CD4-positive, alpha-beta memory T cell (primary cell): ENCODE data around the gene TESK2. TPM values are rescaled to one million over a fixed set of nuclear protein-coding genes. Genes with fewer than 3 reads are reported as not detected.

Experiments used
- CTCF ChIA-PET: fragments of 350-600 bp; sonication (Branson Sonifier 250); formaldehyde crosslinking; loops from one replicate; lab custom pipeline; 2021; ENCODE audit warnings: inconsistent platforms; ENCODE audit not compliant: partially characterized antibody; lab: Charles Lee
- POLR2A ChIA-PET: fragments of 350-600 bp; sonication (Branson Sonifier 250); formaldehyde crosslinking; loops from one replicate; lab custom pipeline; 2021; ENCODE audit not compliant: partially characterized antibody; lab: Charles Lee
- DNase-seq, 5 donors: peaks; one replicate each; pipeline versions ENCODE4 v3.0.0 to v3.0.0-alpha.2; 2020 to 2022; ENCODE audit warnings: mixed read lengths in 1 of 5
- H3K27ac ChIP-seq: one replicate; pipeline ENCODE4 v1.7.0; 2013; ENCODE audit warnings: low read depth, low read length
- H3K27me3 ChIP-seq: 2 replicates; pipeline ENCODE4 v1.7.0; 2013; ENCODE audit warnings: mild to moderate bottlenecking, low read length, moderate library complexity; ENCODE audit not compliant: insufficient read depth
- H3K36me3 ChIP-seq: 2 replicates; pipeline ENCODE4 v1.7.0; 2013; ENCODE audit warnings: mild to moderate bottlenecking, low read length, moderate library complexity; ENCODE audit not compliant: insufficient read depth
- H3K4me1 ChIP-seq: 2 replicates; pipeline ENCODE4 v1.7.0; 2013; ENCODE audit warnings: mild to moderate bottlenecking, low read length, moderate library complexity; ENCODE audit not compliant: insufficient read depth
- H3K4me3 ChIP-seq, 2 donors: one replicate each; pipeline ENCODE4 v1.7.0; 2013; ENCODE audit warnings: low read length in 2 of 2, mild to moderate bottlenecking in 1 of 2
- H3K9me3 ChIP-seq, 2 donors: one replicate each; pipeline ENCODE4 v1.7.0; 2013; ENCODE audit warnings: low read length in 2 of 2, control low read depth in 1 of 2; ENCODE audit not compliant: control insufficient read depth in 1 of 2
- H3K27ac Mint-ChIP-seq, 7 donors: one replicate each; pipeline ENCODE4 v1.8.0; 2020 to 2021; ENCODE audit warnings: mixed read lengths in 7 of 7, mild to moderate bottlenecking in 6 of 7, inconsistent platforms in 3 of 7, moderate library complexity in 3 of 7
- H3K27me3 Mint-ChIP-seq, 2 donors: one replicate each; pipeline ENCODE4 v1.8.0; 2020 to 2021; ENCODE audit warnings: mixed read lengths in 2 of 2
- H3K36me3 Mint-ChIP-seq, 2 donors: one replicate each; pipeline ENCODE4 v1.8.0; 2020 to 2021; ENCODE audit warnings: mixed read lengths in 2 of 2, inconsistent platforms in 1 of 2, mild to moderate bottlenecking in 1 of 2
- H3K4me1 Mint-ChIP-seq, 4 donors: one replicate each; pipeline ENCODE4 v1.8.0; 2020 to 2021; ENCODE audit warnings: mixed read lengths in 4 of 4, mild to moderate bottlenecking in 1 of 4
- H3K4me3 Mint-ChIP-seq, 8 donors: one replicate each; pipeline ENCODE4 v1.8.0; 2020 to 2021; ENCODE audit warnings: mixed read lengths in 8 of 8, mild to moderate bottlenecking in 7 of 8, moderate library complexity in 6 of 8, inconsistent platforms in 3 of 8
- H3K9me3 Mint-ChIP-seq, 8 donors: one replicate each; pipeline ENCODE4 v1.8.0; 2020 to 2021; ENCODE audit warnings: mixed read lengths in 8 of 8, mild to moderate bottlenecking in 5 of 8, inconsistent platforms in 3 of 8, moderate library complexity in 1 of 8
- intact Hi-C: fragments of 100-400 bp; cut with micrococcal nuclease; formaldehyde crosslinking; loops from one replicate; pipeline ENCODE4 v1.15.1; 2023
- polyA plus RNA-seq, 2 donors: library from polyadenylated mRNA; unstranded; fragments of 300-500 nt; fragmentation: Illumina TruSeq; gene quantifications; one replicate each; pipeline ENCODE4 v1.2.3, GENCODE V29; 2021
- total RNA-seq, 2 experiments: library from RNA; stranded (reverse); gene quantifications; one replicate each; pipeline ENCODE4 v1.2.3, GENCODE V29; 2021

Gene TESK2, protein sequence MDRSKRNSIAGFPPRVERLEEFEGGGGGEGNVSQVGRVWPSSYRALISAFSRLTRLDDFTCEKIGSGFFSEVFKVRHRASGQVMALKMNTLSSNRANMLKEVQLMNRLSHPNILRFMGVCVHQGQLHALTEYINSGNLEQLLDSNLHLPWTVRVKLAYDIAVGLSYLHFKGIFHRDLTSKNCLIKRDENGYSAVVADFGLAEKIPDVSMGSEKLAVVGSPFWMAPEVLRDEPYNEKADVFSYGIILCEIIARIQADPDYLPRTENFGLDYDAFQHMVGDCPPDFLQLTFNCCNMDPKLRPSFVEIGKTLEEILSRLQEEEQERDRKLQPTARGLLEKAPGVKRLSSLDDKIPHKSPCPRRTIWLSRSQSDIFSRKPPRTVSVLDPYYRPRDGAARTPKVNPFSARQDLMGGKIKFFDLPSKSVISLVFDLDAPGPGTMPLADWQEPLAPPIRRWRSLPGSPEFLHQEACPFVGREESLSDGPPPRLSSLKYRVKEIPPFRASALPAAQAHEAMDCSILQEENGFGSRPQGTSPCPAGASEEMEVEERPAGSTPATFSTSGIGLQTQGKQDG
- 1 to 10 TPM; 7.5 to 7.7 TPM for total RNA-seq
- 1 to 10 TPM; 4.5 to 4.9 TPM for polyA plus RNA-seq

GRCh38 chr1:45490626-45491486 is at the start of gene TESK2:
TSS of gene TESK2 (minus strand) at chr1:45491163. CDS start at chr1:45457785, 33,378 bp downstream.
- peaks cover 22% of the 10 kb centered on the region for H3K4me1 ChIP-seq
- H3K36me3 Mint-ChIP-seq: peaks cover 0 to under 1% of the 10 kb centered on the region in 2 donors
- no peaks in the 10 kb centered on the region for H3K9me3 Mint-ChIP-seq
- peak within 1 kb of the TSS; percentile 68 for H3K27ac ChIP-seq
- CTCF ChIA-PET: interaction anchor here (0.6 to 8.7 kb wide), 15 partner anchors 10 to 775 kb away, joined by 3 to 159 read pairs (median 25); partner anchors contain the start of genes CCDC163, EIF2B3, HECTD3 and MMACHC
- no peak within 1 kb of the TSS for H3K4me3 Mint-ChIP-seq
- H3K27ac Mint-ChIP-seq: no peak within 1 kb of the TSS
- DNase-seq: peak; percentile 97 to 100 (median 99)
- no peaks in the 10 kb centered on the region for H3K27me3 Mint-ChIP-seq
- H3K4me1 Mint-ChIP-seq: peaks cover 5 to 13% (median 10%) of the 10 kb centered on the region in 4 donors
- intact Hi-C loops: loop anchor here (1.0 to 10.0 kb wide), 8 partner anchors 9 to 759 kb away; partner anchors contain the start of genes BEST4, CCDC163, EIF2B3 and MMACHC
- H3K4me3 ChIP-seq: peak within 1 kb of the TSS; percentile 71 to 79
- no peaks in the 10 kb centered on the region for H3K9me3 ChIP-seq
- no peaks in the 10 kb centered on the region for H3K36me3 ChIP-seq
- no peaks in the 10 kb centered on the region for H3K27me3 ChIP-seq
- POLR2A ChIA-PET: interaction anchor here (0.8 to 6.6 kb wide), 21 partner anchors 10 to 769 kb away, joined by 3 to 53 read pairs (median 5); partner anchors contain the start of genes AKR1A1, CCDC163, EIF2B3 and GPBP1L1

DNA sequence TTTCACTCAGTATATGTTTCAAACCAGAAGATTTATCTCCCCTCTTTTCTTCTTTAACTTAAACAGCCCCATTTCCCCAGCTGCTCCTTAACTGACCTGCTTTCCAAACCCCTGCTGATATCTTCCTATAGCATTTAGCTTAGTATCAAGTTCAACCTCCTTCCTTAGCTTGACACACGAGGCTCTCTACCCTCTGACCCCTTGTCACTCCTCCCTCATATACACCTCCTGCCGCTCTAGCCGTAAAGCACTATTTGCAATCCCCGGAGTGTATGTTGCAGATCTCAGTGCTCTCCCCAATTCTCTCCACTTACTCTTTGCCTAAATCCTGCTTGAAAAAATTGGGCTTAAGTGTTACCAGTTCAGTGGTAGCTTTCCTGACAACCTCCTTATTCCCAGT is 45.9 kb upstream of the TESK2 start:
- no peaks in the 10 kb centered on the region for H3K27me3 Mint-ChIP-seq
- intact Hi-C loops: no loop called here
- H3K36me3 Mint-ChIP-seq: no peaks in the 10 kb centered on the region
- peak overlapping the region in 1 of 7 donors; percentile 68 for H3K27ac Mint-ChIP-seq
- H3K4me3 Mint-ChIP-seq: no peak overlapping the region
- H3K4me1 ChIP-seq: no peaks in the 10 kb centered on the region
- no peaks in the 10 kb centered on the region for H3K27me3 ChIP-seq
- no peak for DNase-seq
- peaks cover 0 to 4% (median 0%) of the 10 kb centered on the region in 4 donors for H3K4me1 Mint-ChIP-seq
- no peaks in the 10 kb centered on the region for H3K9me3 ChIP-seq
- CTCF ChIA-PET: interaction anchor here (0.7 to 1.2 kb wide), 2 partner anchors 32 to 90 kb away, joined by 3 read pairs; no protein-coding TSS in a partner anchor
- POLR2A ChIA-PET: interaction anchor here (1.1 to 1.3 kb wide), 2 partner anchors 15 to 16 kb away, joined by 6 read pairs; partner anchors contain the start of gene PRDX1
- no peaks in the 10 kb centered on the region for H3K36me3 ChIP-seq
- H3K9me3 Mint-ChIP-seq: no peaks in the 10 kb centered on the region
- no peak overlapping the region for H3K4me3 ChIP-seq
- no peak overlapping the region for H3K27ac ChIP-seq

GRCh38 chr1:45535988-45536766 is 45.2 kb upstream of the TESK2 start:
- no peak overlapping the region for H3K4me3 Mint-ChIP-seq
- no peaks in the 10 kb centered on the region for H3K9me3 Mint-ChIP-seq
- Histone ChIP-seq H3K27ac (no peak overlapping the region), H3K4me1 (no peaks in the 10 kb centered on the region), H3K36me3 (no peaks in the 10 kb centered on the region), H3K27me3 (no peaks in the 10 kb centered on the region), H3K9me3 (no peaks in the 10 kb centered on the region), H3K4me3 (no peak overlapping the region)
- no peak for DNase-seq
- H3K4me1 Mint-ChIP-seq: peaks cover 0 to 6% (median 0%) of the 10 kb centered on the region in 4 donors
- H3K27ac Mint-ChIP-seq: no peak overlapping the region
- intact Hi-C loops: no loop called here
- POLR2A ChIA-PET: interaction anchor here (1.1 to 1.3 kb wide), 2 partner anchors 14 to 15 kb away, joined by 6 read pairs; partner anchors contain the start of gene PRDX1
- CTCF ChIA-PET: interaction anchor here (0.7 to 1.2 kb wide), 3 partner anchors 9 to 90 kb away, joined by 3 read pairs; no protein-coding TSS in a partner anchor
- no peaks in the 10 kb centered on the region for H3K36me3 Mint-ChIP-seq
- H3K27me3 Mint-ChIP-seq: no peaks in the 10 kb centered on the region

DNA sequence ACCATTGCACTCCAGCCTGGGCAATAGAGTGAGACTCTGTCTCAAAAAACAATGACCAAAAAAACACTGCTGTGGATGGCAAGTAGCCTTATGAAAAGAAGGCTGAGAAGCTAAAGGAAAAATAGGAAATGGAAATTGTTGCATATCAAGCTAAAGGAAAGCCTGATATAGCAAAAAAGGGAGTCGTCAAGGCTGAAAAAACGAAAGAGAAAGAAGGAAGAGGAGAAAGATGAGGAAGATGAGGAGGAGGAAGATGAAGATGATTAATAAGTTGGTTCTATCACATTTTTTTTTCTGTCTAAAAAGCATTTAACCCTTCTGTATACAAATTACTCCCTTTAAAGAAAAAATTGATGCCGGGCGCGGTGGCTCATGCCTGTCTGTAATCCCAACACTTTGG is 40.9 kb upstream of the TESK2 start:
- Histone ChIP-seq H3K4me3 (no peak overlapping the region), H3K36me3 (no peaks in the 10 kb centered on the region), H3K27me3 (no peaks in the 10 kb centered on the region), H3K4me1 (no peaks in the 10 kb centered on the region), H3K27ac (no peak overlapping the region), H3K9me3 (no peaks in the 10 kb centered on the region)
- DNase-seq: no peak
- H3K4me1 Mint-ChIP-seq: peaks cover 0 to 4% (median 0%) of the 10 kb centered on the region in 4 donors
- no peaks in the 10 kb centered on the region for H3K9me3 Mint-ChIP-seq
- peak overlapping the region in 2 of 7 donors; percentile 2 to 8 for H3K27ac Mint-ChIP-seq
- no peaks in the 10 kb centered on the region for H3K27me3 Mint-ChIP-seq
- no peaks in the 10 kb centered on the region for H3K36me3 Mint-ChIP-seq
- intact Hi-C loops: no loop called here
- no peak overlapping the region for H3K4me3 Mint-ChIP-seq
- ChIA-PET CTCF (interaction anchor here (1.3 kb wide), 1 partner anchor 39 kb away, joined by 3 read pairs; no protein-coding TSS in a partner anchor), POLR2A (interaction anchor here (0.7 kb wide), 1 partner anchor 10 kb away, joined by 3 read pairs; the partner anchor contains the start of gene PRDX1)

- Mint-ChIP-seq H3K27ac (no peak overlapping the region), H3K4me1 (peaks cover 0 to 2% (median 0%) of the 10 kb centered on the region in 4 donors), H3K27me3 (no peaks in the 10 kb centered on the region), H3K9me3 (no peaks in the 10 kb centered on the region), H3K36me3 (no peaks in the 10 kb centered on the region), H3K4me3 (no peak overlapping the region)
- no peak overlapping the region for H3K27ac ChIP-seq
- intact Hi-C loops: no loop called here
- H3K9me3 ChIP-seq: no peaks in the 10 kb centered on the region
- CTCF ChIA-PET: interaction anchor here (0.8 to 1.0 kb wide), 3 partner anchors 9 to 801 kb away, joined by 3 to 4 read pairs (median 3); partner anchors contain the start of gene PRDX1
- no peaks in the 10 kb centered on the region for H3K27me3 ChIP-seq
- H3K4me3 ChIP-seq: no peak overlapping the region
- no peaks in the 10 kb centered on the region for H3K36me3 ChIP-seq
- POLR2A ChIA-PET: interaction anchor here (1.1 kb wide), 1 partner anchor 9 kb away, joined by 3 read pairs; the partner anchor contains the start of gene PRDX1
- DNase-seq: no peak
- no peaks in the 10 kb centered on the region for H3K4me1 ChIP-seq
These were observed 39.7 kb upstream of the TESK2 start for GRCh38 chr1:45530632-45531135.
